ENCODE data around the gene PALM3. TPM values are rescaled to one million over a fixed set of nuclear protein-coding genes. Genes with fewer than 3 reads are reported as not detected.

Gene PALM3
- total RNA-seq, 2 experiments from 2014 or later = not detected

DNA sequence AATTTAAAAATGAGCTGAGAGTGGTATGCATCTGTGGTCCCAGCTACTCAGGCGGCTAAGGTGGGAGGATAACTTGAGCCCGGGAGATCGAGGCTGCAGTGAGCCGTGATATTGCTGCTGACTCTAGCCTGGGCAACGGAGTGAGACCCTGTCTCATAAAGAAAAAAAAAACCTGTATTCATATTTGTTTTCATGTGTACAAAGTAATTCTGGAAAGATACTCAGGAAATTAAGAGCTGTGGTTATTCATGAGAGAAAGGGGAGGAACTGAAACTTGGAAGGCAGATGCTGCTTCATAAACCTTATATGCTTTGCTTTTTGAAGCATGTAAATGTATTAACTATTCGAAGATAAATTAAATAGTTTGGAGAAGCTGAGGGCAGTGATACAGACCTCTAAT lies 42.8 kb downstream of the PALM3 start:
- no peak overlapping the region for H3K4me3 Mint-ChIP-seq
- H3K27ac Mint-ChIP-seq = no peak overlapping the region
- no peaks in the 10 kb centered on the region for H3K27me3 Mint-ChIP-seq
- H3K9me3 Mint-ChIP-seq = no peaks in the 10 kb centered on the region
- peaks cover 14% of the 10 kb centered on the region for H3K4me1 Mint-ChIP-seq
- H3K36me3 Mint-ChIP-seq (ENCODE audit: low read depth) = no peaks in the 10 kb centered on the region
- no peak for DNase-seq
- ChIA-PET POLR2A (interaction anchor here (0.6 to 1.6 kb wide), 3 partner anchors 13 to 112 kb away, joined by 3 to 11 read pairs (median 3); partner anchors contain the start of gene IL27RA), CTCF (interaction anchor here (0.7 to 1.2 kb wide), 5 partner anchors 12 to 117 kb away, joined by 3 to 8 read pairs (median 3); partner anchors contain the start of genes IL27RA and RFX1)

DNA sequence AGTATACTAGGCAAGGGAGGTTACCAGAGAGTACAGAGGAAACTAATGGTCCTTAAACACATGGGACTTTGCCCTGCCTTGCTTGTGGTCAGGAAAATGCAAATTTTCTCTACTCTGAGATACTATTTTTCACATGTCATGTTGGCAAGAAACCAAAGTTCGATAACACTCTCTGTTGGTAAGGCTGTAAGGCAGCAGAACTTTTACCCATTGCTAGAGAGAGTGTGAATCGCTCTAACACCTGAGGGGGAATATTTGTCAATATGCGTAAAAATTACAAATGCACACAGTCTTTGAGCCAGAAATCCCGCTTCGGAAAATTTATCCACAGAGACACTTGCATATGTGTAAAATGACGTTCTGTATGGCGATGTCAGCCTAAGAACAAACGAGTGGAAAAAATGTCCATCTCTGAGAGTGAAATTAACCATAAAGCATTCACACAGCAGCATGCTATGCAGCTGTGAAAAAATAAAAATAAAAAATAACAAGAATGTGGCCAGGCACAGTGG lies 46.3 kb downstream of the PALM3 start:
- POLR2A ChIA-PET = interaction anchor here (0.6 to 1.0 kb wide), 3 partner anchors 8 to 18 kb away, joined by 3 to 4 read pairs (median 3); partner anchors contain the start of gene RFX1
- H3K27ac Mint-ChIP-seq = no peak overlapping the region

DNA sequence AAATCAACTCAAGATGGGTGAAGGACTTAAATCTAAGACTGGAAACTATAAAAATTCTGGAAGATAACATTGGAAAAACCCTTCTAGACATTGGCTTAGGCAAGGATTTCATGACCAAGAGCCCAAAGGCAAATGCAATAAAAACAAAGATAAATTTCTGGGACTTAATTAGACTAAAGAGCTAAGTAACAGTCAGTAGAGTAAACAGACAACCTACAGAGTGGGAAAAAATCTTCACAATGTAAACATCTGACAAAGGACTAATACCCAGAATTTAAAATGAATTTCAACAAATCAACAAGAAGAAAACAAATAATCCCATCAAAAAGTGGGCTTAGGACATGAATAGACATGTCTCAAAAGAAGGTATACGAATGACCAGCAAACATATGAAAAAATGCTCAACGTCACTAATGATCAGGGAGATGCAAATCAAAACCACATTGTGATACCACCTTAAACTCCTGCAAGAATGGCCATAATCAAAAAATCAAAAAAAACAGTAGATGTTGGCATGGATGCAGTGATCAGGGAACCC lies 49.4 kb downstream of the PALM3 start:
- Mint-ChIP-seq H3K9me3 (no peaks in the 10 kb centered on the region), H3K27me3 (no peaks in the 10 kb centered on the region), H3K27ac (no peak overlapping the region), H3K4me1 (peaks cover 6% of the 10 kb centered on the region), H3K36me3 (ENCODE audit: low read depth) (no peaks in the 10 kb centered on the region), H3K4me3 (no peak overlapping the region)
- CTCF ChIA-PET = no interaction called here
- POLR2A ChIA-PET = no interaction called here
- no peak for DNase-seq

More for the DNA sequence above, 46.3 kb downstream of the PALM3 start:
- H3K36me3 Mint-ChIP-seq (ENCODE audit: low read depth) = no peaks in the 10 kb centered on the region
- no peak overlapping the region for H3K4me3 Mint-ChIP-seq
- no peaks in the 10 kb centered on the region for H3K9me3 Mint-ChIP-seq
- peaks cover 7% of the 10 kb centered on the region for H3K4me1 Mint-ChIP-seq
- CTCF ChIA-PET = no interaction called here
- no peak for DNase-seq
- no peaks in the 10 kb centered on the region for H3K27me3 Mint-ChIP-seq

DNA sequence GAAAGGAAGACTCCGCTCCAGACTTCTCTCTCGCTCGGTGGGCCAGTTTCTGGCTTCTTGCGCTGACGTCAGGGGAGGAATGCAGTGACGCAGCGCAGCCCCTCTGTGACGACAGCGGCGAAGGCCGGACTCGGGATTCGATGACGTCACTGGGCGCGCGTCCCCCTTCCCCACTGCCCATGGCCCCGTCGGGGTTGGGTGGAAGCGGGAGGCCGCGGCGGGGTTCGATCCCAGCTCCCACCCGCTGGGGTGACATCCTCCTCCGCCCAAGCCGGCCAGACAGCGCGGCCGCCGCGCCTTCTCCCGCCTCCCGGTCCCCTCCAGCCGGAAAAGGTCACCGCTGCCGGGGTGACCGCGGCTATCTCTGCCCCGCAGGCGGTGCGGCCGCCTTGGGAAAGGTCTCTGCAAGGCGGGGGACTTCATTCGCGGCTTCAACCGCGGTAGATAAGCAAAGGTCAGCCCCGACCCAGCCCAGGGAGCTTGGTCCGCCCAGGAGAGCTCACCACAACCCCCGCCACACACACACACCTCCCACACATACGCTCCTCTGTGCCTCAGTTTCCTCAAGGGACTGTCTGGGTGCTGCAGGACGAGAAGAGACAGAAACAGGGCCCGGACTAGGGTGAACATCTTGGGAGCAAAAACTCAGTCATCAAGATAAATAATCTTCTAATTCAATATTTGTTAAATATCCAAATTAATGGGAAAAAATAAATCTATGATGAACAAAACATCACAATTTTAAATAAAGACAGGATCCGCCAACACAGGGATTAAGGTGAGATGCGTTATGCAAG lies 54.9 kb downstream of the PALM3 start:
- no peak for DNase-seq
- peaks cover 38% of the 10 kb centered on the region for H3K4me1 Mint-ChIP-seq
- ChIA-PET CTCF (interaction anchor here (0.8 to 1.7 kb wide), 11 partner anchors 11 to 143 kb away, joined by 3 to 4 read pairs (median 3); partner anchors contain the start of genes DCAF15 and MISP3), POLR2A (interaction anchor here (0.8 to 11.7 kb wide), 19 partner anchors 9 to 374 kb away, joined by 3 to 157 read pairs (median 4); partner anchors contain the start of genes ADGRE5, ASF1B, DCAF15 and IL27RA)
- H3K27me3 Mint-ChIP-seq = no peaks in the 10 kb centered on the region
- peak overlapping the region; percentile 84 for H3K4me3 Mint-ChIP-seq
- H3K36me3 Mint-ChIP-seq (ENCODE audit: low read depth) = peaks cover 2% of the 10 kb centered on the region
- H3K27ac Mint-ChIP-seq = peak overlapping the region; percentile 93
- H3K9me3 Mint-ChIP-seq = no peaks in the 10 kb centered on the region

DNA sequence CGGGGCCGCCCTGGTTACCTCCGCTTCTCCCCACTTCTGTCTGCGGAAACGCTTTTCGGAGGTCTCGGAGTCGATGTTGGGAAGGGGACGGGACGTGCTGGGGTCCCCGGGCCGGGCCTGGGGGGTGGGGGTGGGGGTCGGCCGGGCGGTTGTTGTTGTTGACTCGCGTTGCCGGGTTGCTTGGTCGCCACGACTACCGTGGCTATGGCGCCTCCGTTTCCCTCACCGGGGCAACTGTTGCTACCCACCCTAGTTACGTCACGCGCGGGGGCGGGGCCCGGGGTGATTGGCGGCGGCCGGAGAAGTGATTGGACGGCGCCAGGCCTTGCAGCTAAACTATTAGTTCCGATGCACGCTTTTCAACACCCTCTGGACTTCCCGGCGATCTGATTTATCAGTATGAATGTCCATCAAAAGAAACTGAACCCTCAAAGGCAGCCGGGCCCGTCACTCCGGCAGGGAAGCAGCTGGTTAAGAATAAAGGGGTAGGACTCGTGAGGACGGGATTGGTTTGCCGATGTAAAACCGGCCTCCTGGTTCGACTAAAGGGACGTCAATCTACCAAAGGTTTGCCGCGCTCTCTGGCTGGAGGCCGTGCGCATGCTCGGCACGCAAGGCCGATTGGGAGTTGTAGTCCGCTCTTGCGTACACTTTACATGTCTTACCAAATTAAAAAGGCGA lies 55.7 kb downstream of the PALM3 start, which contains the start of gene RFX1:
RFX1 (minus strand) TSS at position 236 of the 681 bp plus-strand sequence. CDS start 12,477 bp downstream, outside the sequence.
- ChIA-PET POLR2A (interaction anchor here (0.8 to 11.7 kb wide), 18 partner anchors 8 to 375 kb away, joined by 3 to 157 read pairs (median 4); partner anchors contain the start of genes ADGRE5, ASF1B, DCAF15 and IL27RA), CTCF (interaction anchor here (0.8 to 1.7 kb wide), 10 partner anchors 13 to 143 kb away, joined by 3 to 4 read pairs (median 3); partner anchors contain the start of genes DCAF15 and MISP3)
- peak; percentile 100 for DNase-seq
- H3K4me1 Mint-ChIP-seq = peaks cover 41% of the 10 kb centered on the region
- H3K27me3 Mint-ChIP-seq = no peaks in the 10 kb centered on the region
- H3K36me3 Mint-ChIP-seq (ENCODE audit: low read depth) = peaks cover 3% of the 10 kb centered on the region
- peak within 1 kb of the TSS; percentile 93 for H3K27ac Mint-ChIP-seq
- H3K4me3 Mint-ChIP-seq = peak within 1 kb of the TSS; percentile 84
- H3K9me3 Mint-ChIP-seq = no peaks in the 10 kb centered on the region

DNA sequence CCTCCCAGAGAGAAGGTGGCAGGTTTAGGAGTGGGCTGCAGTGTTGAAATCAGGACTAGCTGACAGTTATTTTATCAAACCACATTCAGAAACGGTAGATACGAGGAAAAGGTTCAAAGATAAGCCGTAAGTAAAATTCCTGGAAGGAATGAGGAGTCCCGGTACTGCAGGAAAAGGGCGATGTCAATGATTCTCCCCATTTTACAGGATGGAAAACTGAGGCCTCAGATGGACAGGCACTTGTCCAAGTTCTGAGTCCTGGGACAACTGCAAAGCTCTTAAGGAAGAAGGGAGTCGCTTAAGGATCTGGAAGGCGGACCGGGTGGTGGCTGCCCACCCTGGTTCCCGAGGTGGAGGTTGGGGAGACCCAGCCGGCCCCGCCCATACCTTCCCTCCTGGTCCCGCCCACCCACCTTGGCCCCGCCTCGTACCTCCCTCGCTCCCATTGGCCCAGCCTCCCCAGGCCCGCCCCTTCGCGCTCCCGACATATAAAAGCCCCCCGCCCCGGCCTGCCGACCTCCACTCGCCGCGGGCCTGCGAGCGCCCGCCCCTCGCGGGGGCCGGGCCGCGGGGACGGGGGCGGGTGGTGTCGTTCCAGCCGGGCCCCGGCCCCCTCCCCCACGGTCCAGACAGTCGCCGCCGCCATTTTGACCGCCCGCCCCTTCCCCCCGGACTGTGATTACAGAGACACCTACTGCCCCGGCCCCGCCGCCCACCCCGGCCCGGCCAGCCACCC lies 56.4 kb downstream of the PALM3 start:
- Mint-ChIP-seq H3K4me3 (peak overlapping the region; percentile 84), H3K27me3 (no peaks in the 10 kb centered on the region), H3K4me1 (peaks cover 48% of the 10 kb centered on the region), H3K27ac (peak overlapping the region; percentile 84), H3K9me3 (peaks cover 2% of the 10 kb centered on the region), H3K36me3 (ENCODE audit: low read depth) (peaks cover 9% of the 10 kb centered on the region)
- peak; percentile 93 for DNase-seq
- ChIA-PET POLR2A (interaction anchor here (0.9 to 11.7 kb wide), 13 partner anchors 7 to 376 kb away, joined by 3 to 157 read pairs (median 5); partner anchors contain the start of genes ADGRE5, ASF1B, DCAF15 and IL27RA), CTCF (interaction anchor here (0.8 to 1.7 kb wide), 8 partner anchors 14 to 142 kb away, joined by 3 to 4 read pairs (median 3); partner anchors contain the start of genes DCAF15 and MISP3)

DNA sequence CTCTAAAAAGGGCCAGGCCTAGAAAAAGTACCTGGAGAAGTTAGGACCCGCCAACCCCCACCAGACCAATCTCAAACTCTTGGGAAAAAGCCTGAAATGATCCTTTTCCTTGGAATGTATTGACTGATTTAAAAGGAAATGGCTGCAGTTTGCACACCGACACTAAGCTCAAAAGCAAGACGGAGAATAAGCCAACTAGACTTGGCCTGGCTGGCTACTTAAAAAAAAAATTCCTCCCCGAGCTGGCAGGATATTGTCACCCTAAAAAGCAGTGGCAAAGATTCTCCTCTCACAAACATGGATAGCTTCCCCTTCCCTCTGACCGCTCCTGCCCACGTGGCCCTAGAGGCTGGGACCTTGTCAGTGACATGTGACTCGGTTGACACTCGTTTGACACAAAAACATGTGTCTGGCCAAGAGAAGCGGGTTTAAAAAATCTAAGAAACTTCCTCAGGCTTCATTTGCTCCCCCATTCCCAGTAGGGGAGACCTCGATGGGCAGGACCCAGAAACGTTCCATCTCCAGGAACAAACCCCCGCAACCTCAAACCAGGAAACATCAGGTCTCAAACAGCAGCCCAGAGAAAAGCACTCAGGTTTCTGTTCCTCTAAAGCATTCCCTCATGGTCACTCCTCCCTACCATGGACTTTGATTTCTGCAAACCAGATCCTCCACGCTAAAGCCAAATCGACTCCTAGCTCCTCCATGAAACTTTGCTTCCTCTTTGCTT lies 57.1 kb downstream of the PALM3 start:
- CTCF ChIA-PET = interaction anchor here (1.8 kb wide), 1 partner anchor 27 kb away, joined by 4 read pairs; the partner anchor contains the start of gene IL27RA
- Mint-ChIP-seq H3K4me1 (peaks cover 51% of the 10 kb centered on the region), H3K36me3 (ENCODE audit: low read depth) (peaks cover 16% of the 10 kb centered on the region), H3K9me3 (peaks cover 2% of the 10 kb centered on the region), H3K4me3 (peak overlapping the region; percentile 84), H3K27ac (peak overlapping the region; percentile 84), H3K27me3 (no peaks in the 10 kb centered on the region)
- no peak for DNase-seq
- POLR2A ChIA-PET = interaction anchor here (1.3 to 11.7 kb wide), 5 partner anchors 19 to 76 kb away, joined by 5 to 157 read pairs (median 49); partner anchors contain the start of genes DCAF15, IL27RA and PODNL1

Other genes starting within 250 kb of the PALM3 start
- under 1 TPM; 0.65 to 0.95 TPM for gene NANOS3, start 184.9 kb downstream of the PALM3 start, total RNA-seq
- gene BRME1, start 156.0 kb downstream of the PALM3 start, total RNA-seq = 1 to 10 TPM; 3.8 to 4.4 TPM
- 10 to 100 TPM; 30.6 to 32.7 TPM for gene CC2D1A, start 155.9 kb downstream of the PALM3 start, total RNA-seq
- under 1 TPM; 0.35 to 0.48 TPM for gene PODNL1, start 123.7 kb downstream of the PALM3 start, total RNA-seq
- gene DCAF15, start 109.6 kb downstream of the PALM3 start, total RNA-seq = 10 to 100 TPM; 76.2 to 78.4 TPM
- 10 to 100 TPM; 16.8 to 18.6 TPM for gene RFX1, start 55.8 kb downstream of the PALM3 start, total RNA-seq
- not detected for gene RLN3, start 33.9 kb downstream of the PALM3 start, total RNA-seq
- gene IL27RA, start 30.3 kb downstream of the PALM3 start, total RNA-seq = 10 to 100 TPM; 55.5 to 58.1 TPM
- 1 to 10 TPM; 3.2 to 3.5 TPM for gene MISP3, start 10.7 kb upstream of the PALM3 start, total RNA-seq
- under 1 TPM in 1 of 2 experiments, not detected in 1; 0.35 TPM for gene C19orf67, start 23.7 kb upstream of the PALM3 start, total RNA-seq
- 10 to 100 TPM; 63.4 to 64.6 TPM for gene SAMD1, start 28.7 kb upstream of the PALM3 start, total RNA-seq
- 10 to 100 TPM; 48.1 to 49.8 TPM for gene PRKACA, start 55.7 kb upstream of the PALM3 start, total RNA-seq
- 10 to 100 TPM; 93.5 to 94.8 TPM for gene ASF1B, start 74.5 kb upstream of the PALM3 start, total RNA-seq
- 1 to 10 TPM; 6.5 to 6.7 TPM for gene ADGRL1, start 144.1 kb upstream of the PALM3 start, total RNA-seq